Femur (tissue), 1 donor: ENCODE results near the gene GPSM3.
A peak's percentile ranks its signal among the peaks of the same experiment; 100 is the strongest.
"Not testable (repeated sequence)": the region's sequence is repeated elsewhere in the genome, so short reads cannot be mapped to it uniquely, and the experiment has no call there.

ENCODE experiments used
- DNase-seq: peaks from one replicate; pipeline ENCODE4 v3.0.0-alpha.2; 2017

GPSM3 gene

DNA sequence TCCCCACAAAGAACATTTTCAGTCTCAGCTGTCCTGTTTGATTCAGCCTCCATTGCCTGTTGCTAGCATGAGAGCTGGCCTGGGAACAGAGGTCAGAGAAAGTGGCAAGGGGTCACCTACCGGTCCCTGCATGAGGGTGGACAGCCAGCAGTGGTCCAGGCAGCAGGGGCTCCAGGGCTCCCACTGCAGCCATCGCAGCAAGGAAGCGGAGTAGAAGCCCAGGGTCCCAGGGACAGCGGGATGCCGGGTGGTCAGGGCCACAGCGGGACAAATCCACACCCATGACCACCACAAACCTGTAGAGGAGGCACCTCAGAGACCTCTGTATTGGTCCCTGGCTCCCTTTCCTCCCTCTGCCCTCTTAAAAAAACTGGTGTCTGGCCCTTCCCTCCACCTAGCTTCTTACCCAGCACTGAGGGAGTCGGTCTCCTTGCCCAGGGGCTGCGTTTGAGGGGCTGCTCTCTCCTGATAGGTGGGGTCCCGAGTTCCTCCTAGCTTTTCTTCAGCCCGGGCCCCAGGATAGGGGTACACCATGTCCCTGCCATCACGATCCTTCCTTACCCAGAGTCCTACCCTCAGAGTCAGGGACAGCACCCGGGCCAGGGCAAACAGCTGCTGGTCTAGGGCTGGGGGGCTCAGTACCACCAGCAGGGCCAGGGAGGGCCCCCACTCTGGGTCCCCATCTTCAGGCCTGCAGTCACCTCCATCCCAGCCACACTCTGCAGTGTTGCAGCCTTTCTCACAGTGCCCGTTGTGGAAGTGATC, 8.4 kb upstream of the GPSM3 start:
- DNase-seq, result no peak

DNA sequence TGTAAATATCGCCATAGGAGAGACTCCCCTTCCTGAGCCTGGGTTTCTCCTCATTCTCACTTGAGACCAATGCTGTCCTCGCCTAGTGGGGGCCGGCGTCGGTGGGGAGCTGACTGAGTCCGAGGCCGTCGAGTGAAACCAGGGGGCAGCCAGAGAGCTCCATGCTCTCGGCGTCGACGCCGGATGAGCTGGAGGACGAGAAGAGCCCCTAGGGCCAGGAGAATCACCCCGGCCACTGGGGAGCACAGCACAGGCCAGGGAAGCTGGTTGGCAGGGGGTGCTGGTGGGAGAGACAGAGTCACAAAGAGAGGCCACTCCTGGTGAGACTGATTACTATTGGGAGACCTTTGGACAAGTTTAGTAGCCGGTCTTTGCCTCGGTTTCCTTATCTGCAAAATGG, 6.4 kb upstream of the GPSM3 start:
- no peak for DNase-seq

DNA sequence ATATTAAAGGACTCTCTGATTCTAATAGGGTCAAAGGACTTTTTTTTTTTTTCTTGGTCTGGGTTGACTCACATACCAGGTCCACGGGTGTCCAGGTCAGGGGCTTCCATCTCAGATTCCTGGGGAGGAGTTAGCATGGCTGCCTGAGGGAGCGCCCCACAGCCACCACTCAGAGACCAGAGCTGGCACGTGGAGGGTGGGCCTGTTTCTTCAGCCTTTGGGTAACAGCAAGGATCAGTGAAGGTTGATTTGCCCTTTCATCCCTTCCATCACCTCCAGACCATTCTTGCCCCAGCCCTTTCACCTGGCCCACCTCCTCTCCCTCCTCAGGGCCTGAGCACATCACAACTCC, 5.9 kb upstream of the GPSM3 start:
- DNase-seq, result no peak

DNA sequence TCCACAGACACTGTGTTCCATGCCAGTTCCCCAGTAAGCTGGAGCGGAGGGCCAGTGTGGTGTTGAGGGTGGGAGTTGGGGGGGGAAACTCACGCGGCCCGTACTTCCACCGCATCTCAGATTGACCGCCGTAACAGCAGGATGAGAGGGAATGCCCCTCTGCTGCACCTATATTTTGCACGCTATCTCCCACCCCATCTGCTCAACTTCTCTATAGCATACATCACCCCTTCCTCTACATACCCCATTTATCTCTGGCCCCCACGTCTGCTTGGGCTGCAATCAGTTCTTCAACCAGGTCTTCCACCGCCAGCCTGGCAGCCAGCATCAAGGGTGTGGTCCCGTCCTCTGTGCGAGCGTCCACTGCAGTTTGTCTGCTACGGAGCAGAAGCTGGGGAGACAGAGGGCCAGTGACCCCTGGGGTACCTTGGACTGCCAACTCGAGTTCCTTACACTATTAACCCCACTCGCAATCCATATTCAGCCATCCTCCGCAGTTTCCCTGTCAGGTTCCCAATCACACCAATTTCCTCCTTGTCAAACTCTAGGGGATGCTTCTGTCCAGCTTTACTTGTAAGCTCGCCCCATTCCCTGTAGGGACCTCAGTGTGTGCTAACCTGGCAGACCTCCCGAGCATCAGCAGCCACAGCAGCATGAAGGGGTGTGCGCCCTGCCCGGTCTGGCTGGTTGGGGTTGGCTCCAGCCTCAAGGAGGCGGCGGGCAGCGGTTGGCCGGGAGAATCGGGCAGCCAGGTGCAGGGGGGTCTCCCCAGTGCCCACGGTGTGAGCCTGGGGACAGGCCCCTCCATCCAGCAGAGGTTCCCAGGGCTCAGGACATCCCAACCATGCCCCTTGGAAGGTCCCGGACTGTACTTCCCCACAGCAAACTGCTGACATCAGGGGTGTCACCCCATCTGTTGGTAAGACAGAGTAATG, 4.5 kb upstream of the GPSM3 start:
- peak; percentile 72 for DNase-seq

DNA sequence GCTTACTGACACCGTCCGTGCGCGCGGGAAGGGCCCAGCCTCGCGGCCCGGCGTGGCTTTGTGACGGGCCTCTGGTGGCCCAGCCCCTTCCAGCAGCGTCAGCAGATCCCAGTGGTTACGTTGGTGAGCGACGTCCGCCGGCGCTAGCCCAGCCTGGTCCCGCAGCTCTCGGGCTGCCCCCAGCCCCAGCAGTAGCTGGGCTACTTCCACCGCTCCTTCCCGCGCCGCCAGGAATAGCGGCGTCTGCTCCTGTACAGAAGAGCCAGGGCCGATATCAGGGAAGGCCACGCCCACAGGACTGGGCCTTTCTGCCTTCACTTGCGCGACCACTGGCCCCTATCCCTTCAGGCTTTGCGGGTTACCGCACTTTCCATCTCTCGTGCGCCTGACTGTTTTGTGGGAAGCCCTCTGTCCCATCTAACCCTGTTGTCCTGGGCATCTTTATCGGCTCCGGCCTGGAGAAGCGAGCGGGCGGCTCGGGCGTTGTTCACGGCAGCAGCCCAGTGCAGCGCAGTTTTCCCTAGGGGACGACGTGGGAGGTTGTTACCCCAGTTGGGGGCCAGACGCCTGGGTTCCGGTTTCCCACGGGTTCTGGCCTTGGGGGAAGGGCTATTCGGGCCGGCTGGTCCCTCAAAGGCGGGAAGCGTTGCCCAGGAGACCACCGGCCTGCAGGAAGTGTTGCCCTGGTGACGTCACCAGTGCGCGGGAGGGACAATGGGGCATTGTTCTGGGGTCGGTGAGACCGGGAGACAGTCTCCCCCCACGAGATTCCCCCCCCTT, 3.6 kb upstream of the GPSM3 start:
- DNase-seq, result peak; percentile 95

DNA sequence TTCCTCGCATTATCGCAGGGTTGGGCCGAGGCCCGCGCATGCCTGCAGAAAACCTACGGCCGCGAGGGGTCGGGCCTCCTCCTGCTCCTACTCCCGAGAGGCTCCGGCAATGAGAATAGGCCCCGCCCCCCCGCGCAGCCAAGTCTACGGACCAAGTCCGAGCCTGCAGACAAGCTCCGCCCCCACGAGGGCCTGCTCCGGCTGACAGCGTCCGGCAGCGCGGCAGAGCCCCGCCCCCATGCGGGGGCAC, 3.1 kb upstream of the GPSM3 start:
- peak; percentile 100 for DNase-seq

DNA sequence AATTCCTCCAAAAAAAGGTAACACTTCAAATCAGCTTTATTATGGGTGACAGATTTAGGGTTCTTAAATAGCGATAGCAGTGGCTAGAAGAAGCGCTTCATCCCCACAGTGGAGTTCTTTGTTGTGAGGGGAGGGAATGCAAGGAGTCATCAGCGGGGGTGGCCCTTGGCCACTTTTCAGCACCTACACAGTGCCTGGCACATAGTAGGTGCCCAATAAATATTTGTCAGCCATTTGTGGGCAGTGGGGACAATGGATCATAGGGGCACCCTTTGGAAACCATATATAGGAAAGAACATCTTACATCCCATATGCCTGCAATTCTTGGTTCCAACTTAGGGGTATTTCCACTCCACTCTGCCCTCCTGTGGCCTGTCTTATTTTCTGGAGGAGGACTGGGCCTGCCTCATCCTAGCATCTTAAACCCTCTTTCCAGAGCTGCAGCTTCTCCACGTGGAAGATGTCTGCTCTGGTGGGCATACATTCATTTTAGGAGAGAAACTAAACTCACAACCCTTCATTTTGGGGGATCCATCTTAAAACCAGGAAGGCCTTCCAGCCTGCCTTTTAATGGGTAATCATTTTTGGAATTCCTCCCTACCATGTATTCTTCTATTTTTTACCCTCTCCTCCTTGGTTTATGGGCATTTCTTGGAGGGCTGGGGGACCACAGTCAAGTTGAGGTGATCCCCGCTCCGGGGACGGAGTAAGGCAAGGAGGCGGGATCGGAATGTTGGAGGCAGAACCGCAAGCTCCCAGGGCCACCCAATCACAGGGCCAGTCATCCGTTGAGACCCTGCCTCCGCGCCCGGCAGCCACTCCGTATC, 2.6 kb upstream of the GPSM3 start:
- DNase-seq, result peak; percentile 57

DNA sequence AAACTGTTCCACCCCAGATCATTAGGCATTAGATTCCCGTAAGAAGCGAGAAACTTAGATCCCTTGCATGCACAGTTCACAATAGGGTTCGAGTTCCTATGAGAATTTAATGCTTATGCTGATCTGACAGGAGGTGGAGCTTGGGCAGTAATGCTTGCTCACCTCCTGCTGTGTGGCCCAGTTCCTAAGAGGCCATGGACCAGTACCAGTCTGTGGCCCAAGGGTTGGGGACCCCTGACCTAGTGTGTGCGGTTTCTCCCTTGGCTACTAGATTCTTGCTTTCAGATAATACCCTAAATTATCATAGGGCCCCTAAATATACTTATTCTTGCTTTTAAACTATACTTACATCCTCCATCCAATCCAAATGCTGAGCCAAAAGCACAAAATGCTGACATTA, 1.9 kb upstream of the GPSM3 start:
- no peak for DNase-seq

DNA sequence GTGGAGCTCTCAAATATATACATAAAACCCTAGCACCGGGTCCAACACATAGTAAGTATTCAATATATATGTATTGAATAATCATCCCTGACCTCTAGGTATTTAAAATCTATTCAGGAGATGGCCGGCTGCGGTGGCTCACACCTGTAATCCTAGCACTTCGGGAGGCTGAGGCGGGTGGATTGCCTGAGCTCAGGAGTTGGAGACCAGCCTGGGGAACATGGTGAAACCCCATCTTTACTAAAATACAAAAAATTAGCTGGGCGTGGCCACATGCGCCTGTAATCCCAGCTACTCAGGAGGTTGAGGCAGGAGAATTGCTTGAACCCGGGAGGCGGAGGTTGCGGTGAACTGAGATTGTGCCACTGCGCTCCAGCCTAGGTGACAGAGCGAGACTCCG, 653 bp upstream of the GPSM3 start:
- DNase-seq, result not testable (repeated sequence)

DNA sequence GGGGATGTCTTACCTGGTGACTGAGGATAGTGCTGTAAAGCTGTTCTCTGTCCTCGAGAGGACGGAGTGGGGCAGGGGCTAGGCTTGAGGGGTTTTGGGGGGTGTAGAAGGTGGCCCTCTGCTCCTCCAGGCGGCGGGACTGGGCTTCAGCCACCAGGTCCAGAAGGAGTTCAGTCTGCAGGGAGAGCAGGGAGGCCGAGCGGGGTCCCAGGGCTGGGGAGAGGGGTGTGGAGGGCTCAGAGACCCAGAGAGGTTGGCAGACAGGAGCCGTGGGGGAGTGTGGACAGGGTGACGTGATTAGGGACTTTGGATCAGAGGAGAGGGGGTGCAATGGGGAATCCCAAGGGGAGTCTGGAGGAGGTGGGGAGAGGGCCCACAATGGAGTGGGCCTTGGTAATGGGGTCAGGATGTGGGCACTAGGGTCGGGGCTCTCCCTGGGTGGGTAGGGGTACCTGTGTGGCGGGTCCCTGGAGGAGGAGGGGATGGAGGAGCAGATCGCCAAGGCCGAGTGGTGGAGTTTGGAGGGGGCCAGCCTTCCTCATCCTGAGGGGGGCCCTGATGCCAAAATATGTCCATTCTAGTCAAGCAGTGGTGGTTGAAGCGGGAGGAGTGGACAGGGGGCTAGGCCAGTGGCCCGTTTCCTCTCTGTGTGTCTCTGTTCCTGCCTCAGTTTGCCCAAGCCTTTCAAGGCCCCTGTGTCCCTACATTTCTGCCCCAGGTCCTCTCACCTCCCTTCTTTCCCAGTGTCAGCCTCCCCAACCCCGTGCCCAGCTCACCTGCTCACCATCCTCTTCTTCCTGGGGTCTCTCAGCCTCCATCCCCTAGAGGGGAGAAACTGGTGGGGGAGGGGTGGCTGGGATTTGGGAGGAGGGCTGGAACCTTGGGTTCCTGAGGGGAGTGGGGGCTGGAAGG, 491 bp downstream of the GPSM3 start:
- no peak for DNase-seq

DNA sequence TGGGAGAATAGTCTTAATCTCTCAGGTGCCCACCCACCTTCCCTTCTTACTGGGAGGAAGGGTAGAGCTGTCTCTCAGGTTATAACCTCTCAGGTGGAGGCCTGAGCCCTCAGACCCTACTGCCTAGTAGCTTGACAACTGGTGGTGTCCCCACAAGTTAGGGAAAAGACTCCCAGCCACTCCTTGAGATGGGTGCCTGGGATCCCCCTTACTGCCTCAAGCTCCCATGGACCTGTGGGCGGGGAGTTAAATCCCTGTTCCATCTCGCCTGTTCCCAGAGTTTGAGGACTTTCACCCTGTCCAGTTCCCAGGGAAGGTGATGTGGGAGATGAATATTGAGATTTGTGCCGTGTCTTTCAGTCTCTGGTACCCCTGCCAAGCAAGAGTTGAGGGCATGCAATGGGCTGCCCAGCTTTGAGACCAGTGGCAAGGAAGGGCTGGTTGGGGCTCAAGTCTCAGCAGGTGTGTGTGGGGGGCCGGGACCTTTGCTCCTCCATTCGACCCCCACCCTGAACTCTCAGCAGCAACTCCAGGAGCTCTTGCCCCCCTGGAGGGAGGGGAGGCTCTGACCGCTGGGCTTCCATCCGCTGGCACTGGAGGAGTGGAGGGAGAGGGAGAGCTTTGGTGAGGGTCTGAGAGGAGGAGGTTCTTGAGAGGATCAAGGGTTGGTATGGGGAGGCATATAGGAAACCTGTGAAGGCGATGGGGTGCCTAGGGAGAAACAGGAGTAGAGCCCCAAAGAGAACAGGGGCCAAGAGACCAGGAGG, 1.3 kb downstream of the GPSM3 start:
- DNase-seq, result no peak

DNA sequence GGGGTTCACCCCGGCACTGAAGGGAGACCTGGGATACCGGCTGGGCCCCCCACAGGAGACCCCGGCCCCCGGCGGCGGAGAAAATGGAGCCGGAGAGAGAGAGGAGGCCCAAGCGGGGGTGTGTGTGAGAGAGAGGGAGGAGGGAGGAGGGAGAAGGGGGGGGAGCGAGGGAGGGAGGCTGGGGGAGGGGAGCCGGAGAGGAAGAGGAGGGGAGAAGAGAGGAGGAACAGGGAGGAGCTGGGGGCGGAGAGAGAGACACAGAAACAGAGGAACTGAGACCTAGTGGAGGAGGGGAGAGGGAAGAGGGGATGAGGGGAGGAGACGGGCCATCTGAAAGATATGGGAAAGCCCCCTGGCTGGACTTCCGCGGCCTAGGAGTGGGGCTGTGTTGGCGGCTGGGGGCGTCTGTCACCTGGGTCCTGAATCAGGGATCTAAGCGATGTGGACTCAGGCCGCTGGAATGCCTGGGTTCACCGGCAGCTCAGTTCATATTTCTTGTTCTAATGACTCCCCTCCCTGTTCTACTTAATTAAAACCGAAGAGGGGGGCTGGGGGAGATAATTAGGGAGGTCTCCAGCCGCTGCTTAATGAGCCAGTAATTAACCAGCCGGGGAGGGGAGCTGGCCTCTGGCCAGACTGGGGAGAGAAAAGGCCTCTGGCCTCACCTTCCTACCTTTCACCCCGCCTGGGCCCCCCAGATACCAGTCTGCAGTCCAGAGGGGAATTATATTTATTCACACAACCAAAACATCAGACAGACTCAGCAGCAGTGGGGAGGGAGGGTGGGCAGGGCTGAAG, 2.2 kb downstream of the GPSM3 start, which contains the start of gene PBX2:
TSS of gene PBX2 (minus strand) at position 149 of the 798 bp plus-strand sequence. CDS start 287 bp downstream, outside the sequence.
- peak; percentile 97 for DNase-seq

DNA sequence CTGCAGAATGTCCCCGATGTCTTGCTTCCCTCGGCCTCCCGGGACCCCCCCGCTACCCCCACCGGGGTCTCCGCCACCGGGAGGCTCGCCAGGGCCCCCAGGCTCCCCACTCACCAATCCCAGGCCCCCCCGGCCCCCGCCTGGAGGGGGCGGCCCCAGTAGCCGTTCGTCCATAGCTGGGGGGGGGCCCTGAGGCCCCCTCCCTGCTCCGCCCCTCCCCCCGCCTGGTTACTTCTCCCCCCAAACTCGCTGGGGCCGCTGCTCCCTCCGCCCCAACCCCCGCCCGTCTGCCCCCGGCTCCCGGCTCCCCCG, 2.7 kb downstream of the GPSM3 start:
- no peak for DNase-seq

DNA sequence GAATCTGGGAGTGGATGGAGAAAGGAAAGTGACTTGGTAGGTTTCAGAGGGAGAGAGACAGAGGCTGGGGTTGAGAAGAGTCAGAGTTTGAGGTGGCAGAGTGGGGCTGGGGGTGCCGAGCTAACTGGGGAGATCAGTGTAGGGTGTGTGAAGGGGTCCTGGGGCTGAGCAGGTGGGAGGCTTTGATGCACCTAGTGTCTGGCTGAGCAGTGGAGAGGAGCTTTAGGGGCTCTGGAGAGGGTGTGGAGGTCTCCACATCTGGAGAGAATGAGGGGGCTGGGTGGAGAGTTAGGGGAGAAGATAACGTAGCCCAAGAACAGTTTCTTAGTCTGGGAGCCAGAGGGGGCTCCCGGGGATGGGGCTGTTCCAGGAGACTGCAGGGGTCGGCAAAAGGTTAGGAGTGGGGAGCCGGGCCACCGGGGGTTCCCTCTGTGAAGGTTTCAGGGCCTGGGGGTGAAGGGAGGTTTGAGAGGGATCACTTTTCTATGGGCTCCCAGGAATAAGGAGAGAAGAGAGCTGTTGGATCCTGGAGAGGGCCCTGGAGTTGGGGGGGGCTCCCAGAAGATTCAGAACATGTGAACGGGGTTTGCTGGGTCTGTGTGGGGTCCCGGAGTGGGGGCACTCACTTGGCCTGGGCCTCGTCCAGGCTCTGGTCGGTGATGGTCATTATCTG, 3.2 kb downstream of the GPSM3 start:
- no peak for DNase-seq

DNA sequence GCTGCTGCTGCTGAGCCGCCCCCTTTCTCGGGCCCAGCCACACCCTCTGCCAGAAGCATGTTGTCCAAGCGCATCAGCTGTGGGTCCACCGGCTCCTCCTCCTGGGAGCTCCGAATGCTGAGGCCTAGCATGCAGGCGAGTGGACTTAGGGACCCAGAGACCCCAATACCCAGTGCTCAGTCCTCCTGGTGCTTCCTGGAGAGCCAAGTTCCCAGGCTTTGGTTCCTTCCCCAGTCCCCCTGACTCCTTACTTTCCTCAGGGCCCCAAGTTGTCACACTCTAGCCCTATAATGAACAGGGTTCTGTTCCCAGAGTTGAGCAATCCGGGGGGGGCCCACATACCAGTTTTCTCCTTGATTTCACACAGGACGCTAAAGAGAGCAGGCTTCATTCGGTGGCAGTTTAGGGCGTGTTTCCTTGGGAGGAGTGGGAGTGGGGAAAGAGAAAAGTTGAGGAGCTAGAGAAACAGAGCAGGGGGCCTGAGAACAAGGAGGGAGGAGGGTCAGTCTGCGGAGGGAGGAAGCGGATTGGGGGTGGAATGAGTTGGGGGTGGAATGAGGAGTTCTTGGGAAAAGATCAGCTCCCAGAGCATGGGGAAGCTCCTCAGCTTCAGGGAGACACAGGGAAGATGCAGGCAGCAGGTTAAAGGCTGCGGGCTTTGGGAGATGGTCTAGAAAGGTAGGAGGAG, 3.9 kb downstream of the GPSM3 start:
- DNase-seq, result no peak

DNA sequence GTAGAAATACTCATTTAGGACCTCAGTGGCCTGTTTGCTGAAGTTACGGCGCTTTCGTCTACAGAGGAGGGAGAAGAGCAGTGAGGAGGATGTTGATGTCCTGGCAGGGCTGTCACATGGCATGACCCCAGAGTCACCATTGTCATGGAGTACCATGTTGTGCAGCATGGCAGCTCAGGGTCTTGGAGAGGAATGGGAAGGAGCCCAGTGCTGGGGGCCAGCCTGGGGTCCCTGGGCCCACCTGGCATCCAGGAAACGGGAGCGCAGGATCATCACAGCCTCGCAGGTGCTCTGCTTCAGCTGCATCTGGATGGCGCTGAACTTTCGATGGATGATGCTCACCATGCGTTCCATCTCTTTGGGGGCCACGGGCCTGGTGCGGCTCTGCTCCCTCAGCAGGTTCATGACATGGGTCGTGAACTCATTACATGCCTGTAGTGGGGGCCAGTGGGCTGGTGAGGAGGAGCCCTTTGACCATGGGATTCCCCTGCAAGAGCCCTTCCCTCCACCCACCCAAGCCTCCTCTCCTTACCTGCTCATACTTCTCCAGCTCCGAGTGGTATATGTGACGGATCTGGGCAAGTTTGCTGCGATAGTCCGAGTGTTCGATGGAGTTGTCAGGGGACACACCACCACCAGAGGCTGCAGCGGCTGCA, 4.6 kb downstream of the GPSM3 start:
- DNase-seq, result not testable (repeated sequence)

DNA sequence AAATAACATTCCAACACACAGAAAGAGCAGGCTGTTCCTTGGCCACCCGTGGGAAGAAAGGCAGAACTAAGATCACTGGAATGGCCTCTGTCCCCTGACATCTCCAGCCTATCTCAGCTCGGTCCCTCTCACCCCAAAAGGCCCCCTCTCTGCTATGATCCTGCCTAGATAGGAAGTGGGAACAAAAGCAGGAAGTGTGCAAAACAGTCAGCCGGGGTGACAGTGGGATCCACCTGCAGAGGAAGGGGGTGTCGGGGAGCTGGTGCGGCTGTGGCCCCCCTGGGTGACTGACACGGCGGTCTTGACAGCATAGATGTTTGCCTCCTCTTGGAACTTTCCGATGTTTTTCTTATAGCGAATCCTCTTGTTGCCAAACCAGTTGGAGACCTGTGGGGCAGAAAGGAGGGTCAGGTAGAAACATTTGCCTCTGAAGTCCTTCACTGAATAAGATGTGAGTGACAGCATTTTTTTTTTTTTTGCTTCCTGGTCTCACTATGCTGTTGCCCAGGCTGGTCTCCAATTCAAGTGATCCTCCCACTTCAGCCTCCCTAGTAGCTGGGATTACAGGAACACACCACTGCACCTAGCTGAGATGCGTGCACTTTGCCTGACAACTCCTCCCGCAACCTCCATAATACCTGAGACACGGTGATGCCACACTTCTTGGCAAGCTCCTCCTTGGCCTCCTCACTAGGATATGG, 5.3 kb downstream of the GPSM3 start:
- no peak for DNase-seq
